OCI-LY7 (cell line): ENCODE data around the gene NDUFS8. TPM values are rescaled to one million over a fixed set of nuclear protein-coding genes. Genes with fewer than 3 reads are reported as not detected.

Experiments used
- BruUV-seq: library from RNA; stranded (reverse); fragments of 400-500 nt; replicated peaks from 2 replicates; lab custom pipeline; 2021; lab: Mats Ljungman, UMichigan
- CTCF ChIA-PET: fragments of 300-600 bp; sonication (Branson Sonifier 250); formaldehyde crosslinking; loops from one replicate; lab custom pipeline; 2022; ENCODE audit warnings: antibody characterized with exemption; ENCODE audit not compliant: unreplicated experiment; lab: Charles Lee
- POLR2A ChIA-PET: fragments of 300-600 bp; sonication (Branson Sonifier 250); formaldehyde crosslinking; loops from one replicate; lab custom pipeline; 2022; ENCODE audit warnings: antibody characterized with exemption; lab: Charles Lee
- DNase-seq: peaks from one replicate; pipeline ENCODE4 v3.0.0-alpha.2; 2015; ENCODE audit warnings: low spot score
- H2AFZ ChIP-seq: fragments of 200-600 bp; sonication (generic), shearing (Covaris generic); 2 replicates; pipeline ENCODE4 v1.6.1; 2014; ENCODE audit warnings: mild to moderate bottlenecking, antibody characterized with exemption, low read length, moderate library complexity
- H3K27ac ChIP-seq: fragments of 200-600 bp; sonication (generic); 2 replicates; pipeline ENCODE4 v1.5.1; 2014; ENCODE audit warnings: mixed run types, low read depth, mild to moderate bottlenecking, moderate library complexity, low read length, inconsistent platforms; ENCODE audit not compliant: poor library complexity, severe bottlenecking
- H3K36me3 ChIP-seq: fragments of 200-600 bp; sonication (generic); 2 replicates; pipeline ENCODE4 v1.6.1; 2014; ENCODE audit warnings: mild to moderate bottlenecking, antibody characterized with exemption, low read length, moderate library complexity, mixed read lengths; ENCODE audit not compliant: insufficient read depth
- H3K4me1 ChIP-seq: fragments of 200-600 bp; sonication (generic); 2 replicates; pipeline ENCODE4 v1.5.1; 2014; ENCODE audit warnings: mild to moderate bottlenecking, low read length; ENCODE audit not compliant: insufficient read depth, poor library complexity, severe bottlenecking
- H3K4me2 ChIP-seq: fragments of 200-600 bp; sonication (generic); 2 replicates; pipeline ENCODE4 v1.6.1; 2014; ENCODE audit warnings: mild to moderate bottlenecking, low read length
- H3K4me3 ChIP-seq: fragments of 200-600 bp; sonication (generic); 2 replicates; pipeline ENCODE4 v1.5.1; 2014; ENCODE audit warnings: mild to moderate bottlenecking, low read depth, low read length; ENCODE audit not compliant: poor library complexity, severe bottlenecking
- H3K79me2 ChIP-seq: fragments of 200-600 bp; sonication (generic); 2 replicates; pipeline ENCODE4 v1.6.1; 2016; ENCODE audit warnings: low read depth, mild to moderate bottlenecking, low read length, moderate library complexity, mixed read lengths; ENCODE audit not compliant: insufficient read depth
- H3K9me2 ChIP-seq: fragments of 200-600 bp; sonication (generic); 2 replicates; pipeline ENCODE4 v1.6.1; 2016; ENCODE audit warnings: mild to moderate bottlenecking, low read length, mixed read lengths; ENCODE audit not compliant: insufficient read depth
- H3K9me3 ChIP-seq: fragments of 200-600 bp; sonication (generic); 2 replicates; pipeline ENCODE4 v1.6.1; 2014; ENCODE audit warnings: mild to moderate bottlenecking, mixed run types, low read length, mixed read lengths
- H4K20me1 ChIP-seq: fragments of 200-600 bp; sonication (generic); 2 replicates; pipeline ENCODE4 v1.6.1; 2014; ENCODE audit warnings: mild to moderate bottlenecking, antibody characterized with exemption, low read length, moderate library complexity, mixed read lengths; ENCODE audit not compliant: insufficient read depth
- EZH2phosphoT487 ChIP-seq: fragments of 200-600 bp; sonication (generic); IDR thresholded peaks from 2 replicates; pipeline ENCODE4 v1.6.1; 2018; ENCODE audit warnings: low read depth, borderline replicate concordance, mild to moderate bottlenecking, mixed run types, antibody characterized with exemption, low read length, moderate library complexity, mixed read lengths
- intact Hi-C: fragments of 100-400 bp; cut with micrococcal nuclease; formaldehyde crosslinking; loops from one replicate; pipeline ENCODE4 v1.10.0; 2022; ENCODE audit not compliant: unreplicated experiment
- total RNA-seq, 2 experiments: library from RNA; depleted of rRNA in 1 of 2; stranded (reverse); fragments of >200 nt in 1 of 2; shearing (Covaris generic) in 1 of 2; gene quantifications; 2 replicates each; pipeline ENCODE4 v1.2.3, GENCODE V29; 2014 to 2022
- TF ChIP-seq, protein P1 (sequence below): fragments of 200-600 bp; sonication (generic); conservative IDR thresholded peaks from 2 replicates; pipeline ENCODE4 v1.5.1; 2014; ENCODE audit warnings: mild to moderate bottlenecking, antibody characterized with exemption, low read length, moderate library complexity, mixed read lengths

Gene NDUFS8
- total RNA-seq, 2 experiments from 2014 or later, result 126 to 173 TPM

- ChIA-PET POLR2A (interaction anchor here (1.2 kb wide), 1 partner anchor 12 kb away, joined by 4 read pairs; the partner anchor contains the start of gene ALDH3B1), CTCF (no interaction called here)
- H3K79me2 ChIP-seq, result no peaks in the 10 kb centered on the region
- H3K4me3 ChIP-seq, result no peak overlapping the region
- peak overlapping the region; percentile 44 for H3K27ac ChIP-seq
- H4K20me1 ChIP-seq, result no peaks in the 10 kb centered on the region
- TF ChIP-seq, protein P1, sequence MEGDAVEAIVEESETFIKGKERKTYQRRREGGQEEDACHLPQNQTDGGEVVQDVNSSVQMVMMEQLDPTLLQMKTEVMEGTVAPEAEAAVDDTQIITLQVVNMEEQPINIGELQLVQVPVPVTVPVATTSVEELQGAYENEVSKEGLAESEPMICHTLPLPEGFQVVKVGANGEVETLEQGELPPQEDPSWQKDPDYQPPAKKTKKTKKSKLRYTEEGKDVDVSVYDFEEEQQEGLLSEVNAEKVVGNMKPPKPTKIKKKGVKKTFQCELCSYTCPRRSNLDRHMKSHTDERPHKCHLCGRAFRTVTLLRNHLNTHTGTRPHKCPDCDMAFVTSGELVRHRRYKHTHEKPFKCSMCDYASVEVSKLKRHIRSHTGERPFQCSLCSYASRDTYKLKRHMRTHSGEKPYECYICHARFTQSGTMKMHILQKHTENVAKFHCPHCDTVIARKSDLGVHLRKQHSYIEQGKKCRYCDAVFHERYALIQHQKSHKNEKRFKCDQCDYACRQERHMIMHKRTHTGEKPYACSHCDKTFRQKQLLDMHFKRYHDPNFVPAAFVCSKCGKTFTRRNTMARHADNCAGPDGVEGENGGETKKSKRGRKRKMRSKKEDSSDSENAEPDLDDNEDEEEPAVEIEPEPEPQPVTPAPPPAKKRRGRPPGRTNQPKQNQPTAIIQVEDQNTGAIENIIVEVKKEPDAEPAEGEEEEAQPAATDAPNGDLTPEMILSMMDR, result no peak
- TF ChIP-seq EZH2phosphoT487, result no peak
- H3K9me2 ChIP-seq, result no peaks in the 10 kb centered on the region
- H3K36me3 ChIP-seq, result peaks cover 26% of the 10 kb centered on the region
- no peaks in the 10 kb centered on the region for H3K9me3 ChIP-seq
- intact Hi-C loops, result loop anchor here (10.0 kb wide), 1 partner anchor 353 kb away; no protein-coding TSS in a partner anchor
- DNase-seq, result no peak
- BruUV-seq, result no TSS peak
- peaks cover 49% of the 10 kb centered on the region for H3K4me1 ChIP-seq
- no peak overlapping the region for H2AFZ ChIP-seq
- H3K4me2 ChIP-seq, result no peak overlapping the region
Observed at GRCh38 chr11:67997475-67997921, 33.0 kb upstream of the NDUFS8 start.

DNA sequence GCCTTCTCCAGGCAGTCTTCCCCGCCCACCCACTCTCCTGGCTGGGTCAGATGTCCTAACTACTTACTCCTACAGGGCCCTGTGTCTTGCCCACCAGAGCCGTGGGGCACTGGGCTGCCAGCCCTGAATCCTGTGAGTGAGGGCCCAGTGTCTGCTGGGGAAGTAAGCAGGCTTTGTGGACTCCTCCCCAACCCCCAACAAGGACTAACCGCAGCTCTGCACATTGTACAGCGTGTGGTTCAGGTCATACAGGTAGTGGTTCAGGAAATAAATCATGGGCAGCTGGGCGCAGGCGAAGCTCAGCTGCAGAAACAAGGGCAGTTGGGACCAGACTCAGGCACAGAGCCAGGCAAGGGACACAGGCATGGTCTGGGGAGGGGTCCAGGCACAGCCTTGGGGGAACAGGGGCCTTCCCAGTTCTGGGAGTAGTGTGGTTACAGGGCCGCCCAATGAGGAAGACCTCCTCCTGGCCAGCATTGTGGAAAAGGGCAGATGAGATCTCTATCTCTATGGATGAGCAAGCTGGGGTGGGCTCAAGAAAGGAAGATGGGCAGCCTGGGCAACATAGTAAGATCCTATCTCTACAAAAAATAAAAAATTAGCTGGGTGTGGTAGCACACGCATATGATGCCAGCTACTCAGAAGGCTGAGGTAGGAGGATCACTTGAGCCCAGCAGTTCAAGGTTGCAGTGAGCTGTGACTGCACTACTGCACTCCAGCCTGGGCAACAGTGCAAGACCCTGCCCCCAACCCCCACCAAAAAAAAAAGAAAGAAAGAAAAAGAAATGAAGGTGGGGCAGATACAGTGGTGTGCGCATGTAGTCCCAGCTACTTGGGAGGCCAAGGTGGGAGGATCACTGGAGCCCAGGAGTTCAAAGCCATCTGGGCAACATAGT is 32.1 kb upstream of the NDUFS8 start:
- ChIA-PET POLR2A (interaction anchor here (0.6 kb wide), 1 partner anchor 489 kb away, joined by 3 read pairs; no protein-coding TSS in a partner anchor), CTCF (no interaction called here)
- Histone ChIP-seq H3K4me1 (peaks cover 52% of the 10 kb centered on the region), H4K20me1 (no peaks in the 10 kb centered on the region), H3K4me3 (no peak overlapping the region), H3K4me2 (peak overlapping the region; percentile 32), H3K36me3 (peaks cover 26% of the 10 kb centered on the region), H3K9me3 (no peaks in the 10 kb centered on the region), H3K9me2 (no peaks in the 10 kb centered on the region), H2AFZ (no peak overlapping the region), H3K79me2 (no peaks in the 10 kb centered on the region), H3K27ac (peak overlapping the region; percentile 44)
- intact Hi-C loops, result loop anchor here (10.0 kb wide), 1 partner anchor 354 kb away; no protein-coding TSS in a partner anchor
- peak; percentile 56 for DNase-seq
- TF ChIP-seq, protein P1, result no peak
- no peak for TF ChIP-seq EZH2phosphoT487
- no TSS peak for BruUV-seq
